LHCN-M2 (cell line): Measurements from ENCODE around the gene MEGF11. TPM values are rescaled to one million over a fixed set of nuclear protein-coding genes. Genes with fewer than 3 reads are reported as not detected.

Source experiments
- DNase-seq: peaks from one replicate; pipeline ENCODE4 v3.0.0-alpha.2; 2012; ENCODE audit warnings: low read depth
- total RNA-seq: library from RNA; depleted of rRNA; stranded (reverse); fragments of >200 nt; gene quantifications from 2 replicates; pipeline ENCODE4 v1.2.3, GENCODE V29; 2014

Gene MEGF11
- total RNA-seq, 1 experiment from 2014 or later, result not detected

- no peak for DNase-seq
Observed at GRCh38 chr15:65945616-65946015, 307.9 kb downstream of the MEGF11 start.

GRCh38 chr15:65944404-65944803, 309.1 kb downstream of the MEGF11 start:
- DNase-seq, result no peak

- no peak for DNase-seq
Observed at GRCh38 chr15:65942436-65942835, 311.1 kb downstream of the MEGF11 start.

- DNase-seq, result no peak
Observed at GRCh38 chr15:65940618-65940909, 313.0 kb downstream of the MEGF11 start.

- DNase-seq, result peak; percentile 34
Observed at GRCh38 chr15:65939901-65940617, 313.5 kb downstream of the MEGF11 start.

- no peak for DNase-seq
Observed at GRCh38 chr15:65938604-65939003, 314.9 kb downstream of the MEGF11 start.

- DNase-seq, result no peak
Observed at GRCh38 chr15:65937476-65937875, 316.1 kb downstream of the MEGF11 start.

- no peak for DNase-seq
Observed at GRCh38 chr15:65937054-65937453, 316.5 kb downstream of the MEGF11 start.

GRCh38 chr15:65936282-65936681, 317.3 kb downstream of the MEGF11 start:
- no peak for DNase-seq

GRCh38 chr15:65935391-65935790, 318.2 kb downstream of the MEGF11 start:
- DNase-seq, result no peak

GRCh38 chr15:65931221-65931620, 322.3 kb downstream of the MEGF11 start:
- no peak for DNase-seq

GRCh38 chr15:65930134-65930533, 323.4 kb downstream of the MEGF11 start:
- no peak for DNase-seq

GRCh38 chr15:65929573-65929972, 324.0 kb downstream of the MEGF11 start:
- no peak for DNase-seq

GRCh38 chr15:65927545-65927944, 326.0 kb downstream of the MEGF11 start:
- DNase-seq, result no peak

- no peak for DNase-seq
Observed at GRCh38 chr15:65926899-65927298, 326.7 kb downstream of the MEGF11 start.

GRCh38 chr15:65926459-65926858, 327.1 kb downstream of the MEGF11 start:
- DNase-seq, result no peak

- DNase-seq, result no peak
Observed at GRCh38 chr15:65925338-65925737, 328.2 kb downstream of the MEGF11 start.

GRCh38 chr15:65924004-65924403, 329.5 kb downstream of the MEGF11 start:
- no peak for DNase-seq

GRCh38 chr15:65923264-65923663, 330.3 kb downstream of the MEGF11 start:
- DNase-seq, result no peak

GRCh38 chr15:65922621-65923020, 330.9 kb downstream of the MEGF11 start:
- DNase-seq, result no peak

GRCh38 chr15:65921780-65922179, 331.8 kb downstream of the MEGF11 start:
- DNase-seq, result no peak

- DNase-seq, result no peak
Observed at GRCh38 chr15:65920825-65921309, 332.7 kb downstream of the MEGF11 start.

- no peak for DNase-seq
Observed at GRCh38 chr15:65920121-65920520, 333.4 kb downstream of the MEGF11 start.

- no peak for DNase-seq
Observed at GRCh38 chr15:65919353-65919752, 334.2 kb downstream of the MEGF11 start.
